Glutamatergic neuron (in vitro differentiated cells): ENCODE data around the gene RBM5. TPM values are rescaled to one million over a fixed set of nuclear protein-coding genes. Genes with fewer than 3 reads are reported as not detected.

Experiments
- DNase-seq: peaks from one replicate; pipeline ENCODE4 v3.0.0; 2022
- H3K27ac Mint-ChIP-seq: one replicate; pipeline ENCODE4 v1.8.0; 2020; ENCODE audit warnings: mild to moderate bottlenecking, mixed read lengths, inconsistent platforms; ENCODE audit not compliant: unreplicated experiment
- H3K27me3 Mint-ChIP-seq: one replicate; pipeline ENCODE4 v1.8.0; 2020; ENCODE audit warnings: mild to moderate bottlenecking, moderate library complexity, mixed read lengths, inconsistent platforms; ENCODE audit not compliant: unreplicated experiment
- H3K36me3 Mint-ChIP-seq: one replicate; pipeline ENCODE4 v1.8.0; 2020; ENCODE audit warnings: mild to moderate bottlenecking, mixed read lengths, inconsistent platforms; ENCODE audit not compliant: unreplicated experiment
- H3K4me1 Mint-ChIP-seq: one replicate; pipeline ENCODE4 v1.8.0; 2020; ENCODE audit warnings: mild to moderate bottlenecking, low read depth, mixed read lengths, inconsistent platforms; ENCODE audit not compliant: unreplicated experiment
- H3K4me3 Mint-ChIP-seq: one replicate; pipeline ENCODE4 v1.8.0; 2020; ENCODE audit warnings: mild to moderate bottlenecking, mixed read lengths, inconsistent platforms; ENCODE audit not compliant: unreplicated experiment
- H3K9me3 Mint-ChIP-seq: one replicate; pipeline ENCODE4 v1.8.0; 2020; ENCODE audit warnings: mild to moderate bottlenecking, moderate library complexity, mixed read lengths, inconsistent platforms; ENCODE audit not compliant: unreplicated experiment
- total RNA-seq: library from RNA; stranded (reverse); fragmentation: NEBNext Ultra II Directional; extraction: Animal tissue kit (Norgen Biotek cat#: 25700); gene quantifications from one replicate; pipeline ENCODE4 v1.2.1, GENCODE V29; 2021; ENCODE audit not compliant: unreplicated experiment
- TF ChIP-seq, protein P1 (sequence below): fragments of 200-600 bp; sonication (generic); IDR thresholded peaks from one replicate; pipeline ENCODE4 v1.5.0; 2021; ENCODE audit not compliant: partially characterized antibody, unreplicated experiment

RBM5 gene
- total RNA-seq, 1 donor from 2014 or later: 363 TPM

DNA sequence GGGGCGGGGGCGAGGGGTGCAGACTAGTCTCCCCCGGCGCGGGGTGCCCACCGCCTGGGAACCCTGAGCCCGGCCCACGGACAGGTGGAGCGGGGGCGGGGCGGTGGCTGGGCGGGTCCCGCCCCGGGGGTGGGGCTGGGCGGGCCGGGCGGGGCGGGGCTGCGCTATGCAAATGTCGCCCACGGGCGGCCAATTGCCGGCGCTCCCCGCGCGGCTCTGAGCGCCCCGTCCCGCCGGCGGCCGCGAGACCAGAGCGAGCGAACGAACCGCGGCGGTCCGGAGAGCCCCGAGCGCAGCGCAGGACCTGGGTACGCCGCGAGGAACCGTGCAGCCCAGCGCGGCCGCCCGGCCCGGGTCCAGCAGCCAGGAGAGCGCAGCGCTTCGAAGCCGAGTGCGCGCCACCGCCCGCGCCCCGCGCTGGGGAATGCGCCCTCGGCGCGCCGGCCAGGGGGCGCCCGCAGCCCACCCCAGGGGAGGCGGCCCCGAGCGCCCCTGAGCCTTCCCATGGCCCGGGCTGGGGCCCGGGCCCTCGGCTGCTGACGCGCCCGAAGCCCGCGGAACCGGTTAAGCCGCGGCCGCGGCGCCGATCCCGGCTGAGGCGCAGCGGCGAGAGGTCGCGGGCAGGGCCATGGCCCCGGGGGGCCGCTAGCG, 66.2 kb downstream of the RBM5 start, which contains the start of gene SEMA3F:
Gene SEMA3F, plus strand, starts transcription at position 485 of the 651 bp plus-strand sequence. CDS start 4,299 bp downstream, outside the sequence.
- Mint-ChIP-seq H3K36me3 (no peaks in the 10 kb centered on the region), H3K27ac (peak within 1 kb of the TSS; percentile 62), H3K9me3 (peaks cover 13% of the 10 kb centered on the region), H3K27me3 (peaks cover 21% of the 10 kb centered on the region), H3K4me3 (peak within 1 kb of the TSS; percentile 89), H3K4me1 (peaks cover 12% of the 10 kb centered on the region)
- DNase-seq: peak; percentile 75
- TF ChIP-seq, protein P1, sequence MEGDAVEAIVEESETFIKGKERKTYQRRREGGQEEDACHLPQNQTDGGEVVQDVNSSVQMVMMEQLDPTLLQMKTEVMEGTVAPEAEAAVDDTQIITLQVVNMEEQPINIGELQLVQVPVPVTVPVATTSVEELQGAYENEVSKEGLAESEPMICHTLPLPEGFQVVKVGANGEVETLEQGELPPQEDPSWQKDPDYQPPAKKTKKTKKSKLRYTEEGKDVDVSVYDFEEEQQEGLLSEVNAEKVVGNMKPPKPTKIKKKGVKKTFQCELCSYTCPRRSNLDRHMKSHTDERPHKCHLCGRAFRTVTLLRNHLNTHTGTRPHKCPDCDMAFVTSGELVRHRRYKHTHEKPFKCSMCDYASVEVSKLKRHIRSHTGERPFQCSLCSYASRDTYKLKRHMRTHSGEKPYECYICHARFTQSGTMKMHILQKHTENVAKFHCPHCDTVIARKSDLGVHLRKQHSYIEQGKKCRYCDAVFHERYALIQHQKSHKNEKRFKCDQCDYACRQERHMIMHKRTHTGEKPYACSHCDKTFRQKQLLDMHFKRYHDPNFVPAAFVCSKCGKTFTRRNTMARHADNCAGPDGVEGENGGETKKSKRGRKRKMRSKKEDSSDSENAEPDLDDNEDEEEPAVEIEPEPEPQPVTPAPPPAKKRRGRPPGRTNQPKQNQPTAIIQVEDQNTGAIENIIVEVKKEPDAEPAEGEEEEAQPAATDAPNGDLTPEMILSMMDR: no peak

DNA sequence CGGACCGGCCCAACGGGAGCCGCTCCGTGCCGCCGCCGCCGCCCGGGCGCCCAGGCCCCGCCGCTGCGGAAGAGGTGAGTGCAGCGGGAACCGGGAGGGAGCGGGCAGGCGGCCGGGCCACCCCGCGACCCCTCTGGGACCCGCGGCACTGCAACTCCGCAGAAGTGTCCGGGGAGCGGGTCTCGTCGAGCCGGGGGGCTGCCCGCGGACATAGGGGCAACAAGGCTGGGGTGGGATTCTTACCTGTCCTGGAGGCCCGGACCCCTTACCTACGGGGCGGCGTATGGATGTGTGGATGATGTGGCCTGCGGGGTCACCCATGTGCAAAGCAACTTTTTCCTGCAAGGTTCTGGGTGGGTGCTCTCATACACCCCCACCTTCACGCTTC, 66.8 kb downstream of the RBM5 start:
- TF ChIP-seq, protein P1: no peak
- peaks cover 21% of the 10 kb centered on the region for H3K27me3 Mint-ChIP-seq
- peak overlapping the region; percentile 89 for H3K4me3 Mint-ChIP-seq
- no peaks in the 10 kb centered on the region for H3K36me3 Mint-ChIP-seq
- peaks cover 12% of the 10 kb centered on the region for H3K4me1 Mint-ChIP-seq
- DNase-seq: no peak
- peak overlapping the region; percentile 62 for H3K27ac Mint-ChIP-seq
- peaks cover 13% of the 10 kb centered on the region for H3K9me3 Mint-ChIP-seq

DNA sequence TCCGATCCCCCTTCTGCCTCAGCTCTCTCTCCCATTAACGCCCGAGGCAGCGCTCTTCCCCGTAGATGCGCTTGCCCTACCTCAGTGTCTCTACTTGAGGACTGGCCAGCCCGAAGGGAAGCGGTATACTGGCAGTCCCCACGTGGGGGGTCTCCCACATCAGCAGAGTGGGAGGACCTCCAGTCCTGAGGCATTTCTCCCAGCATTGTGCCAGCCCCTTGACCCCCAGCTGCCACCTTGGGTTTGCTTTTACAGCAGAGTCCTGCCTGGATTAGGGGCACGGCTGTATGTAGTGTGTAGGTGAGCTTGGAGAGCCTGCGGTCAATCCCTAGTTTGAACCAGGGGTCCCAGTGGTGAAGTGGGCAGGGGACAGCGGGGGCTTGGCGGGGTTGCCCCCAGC, 67.2 kb downstream of the RBM5 start:
- Mint-ChIP-seq H3K36me3 (no peaks in the 10 kb centered on the region), H3K27me3 (peaks cover 21% of the 10 kb centered on the region), H3K4me3 (peak overlapping the region; percentile 89), H3K27ac (peak overlapping the region; percentile 62), H3K9me3 (peaks cover 13% of the 10 kb centered on the region), H3K4me1 (peaks cover 12% of the 10 kb centered on the region)
- TF ChIP-seq, protein P1: no peak
- DNase-seq: no peak

DNA sequence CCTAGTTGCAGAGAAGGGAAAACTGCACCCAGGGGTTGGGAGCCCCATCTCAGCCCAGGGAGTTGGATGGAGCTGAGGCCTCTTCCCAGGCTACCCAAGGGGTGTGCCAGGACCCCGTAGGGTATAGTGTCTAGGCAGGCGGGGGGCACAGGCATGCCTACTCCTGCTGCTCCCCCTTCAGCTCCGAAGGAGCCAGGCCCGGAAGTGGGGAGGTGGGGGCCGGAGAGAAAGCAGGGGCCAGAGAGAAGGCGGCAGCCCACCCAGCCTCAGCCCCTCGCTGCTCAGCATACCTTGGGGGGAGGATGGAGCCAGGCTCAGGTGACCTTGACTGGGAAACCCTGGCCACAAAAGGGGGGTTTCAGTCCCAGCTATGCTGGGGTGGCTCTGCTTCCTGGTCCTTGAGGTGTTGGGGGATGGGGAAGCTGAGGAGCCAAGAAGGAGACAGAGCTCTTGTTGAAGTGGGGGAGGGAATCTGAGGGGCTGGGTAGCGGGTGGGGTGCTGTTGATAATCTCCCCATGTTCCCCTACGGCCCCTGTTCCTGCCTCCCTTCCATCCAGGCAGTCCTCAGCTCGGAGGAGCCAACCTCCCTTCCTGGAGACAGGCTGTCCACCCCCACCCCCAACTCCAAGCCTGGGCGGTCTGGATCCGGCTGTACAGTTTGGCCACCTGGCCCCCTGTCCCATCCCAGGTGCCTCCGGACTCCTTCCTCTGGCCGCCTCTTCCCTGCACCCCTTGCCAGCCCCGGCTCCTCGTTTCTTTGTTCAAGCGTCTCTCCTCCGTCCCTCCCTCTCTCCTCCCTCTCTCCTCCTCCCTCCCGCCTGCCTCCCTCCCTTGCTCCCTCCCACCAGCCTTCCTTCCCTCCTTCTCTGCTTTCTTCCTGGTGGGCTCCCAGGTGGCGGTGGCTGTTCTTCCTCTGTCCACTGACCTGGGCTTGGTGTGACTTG, 68.1 kb downstream of the RBM5 start:
- Mint-ChIP-seq H3K27ac (peak overlapping the region; percentile 62), H3K4me3 (peak overlapping the region; percentile 89), H3K9me3 (peaks cover 13% of the 10 kb centered on the region), H3K36me3 (no peaks in the 10 kb centered on the region), H3K4me1 (peaks cover 12% of the 10 kb centered on the region), H3K27me3 (peaks cover 21% of the 10 kb centered on the region)
- DNase-seq: peak; percentile 65
- TF ChIP-seq, protein P1: no peak
